ENCODE results near the gene TBK1. TPM values are rescaled to one million over a fixed set of nuclear protein-coding genes. Genes with fewer than 3 reads are reported as not detected.

Gene TBK1
- total RNA-seq, 1 experiment from 2014 or later: 34.7 TPM

- peak; percentile 79 for DNase-seq (ENCODE audit: low read depth)
Measured at GRCh38 chr12:64452559-64453329, 824 bp downstream of the TBK1 start.

- no peak for DNase-seq (ENCODE audit: low read depth)
Measured at GRCh38 chr12:64455506-64455905, 3.6 kb downstream of the TBK1 start.

- DNase-seq (ENCODE audit: low read depth): no peak
Measured at GRCh38 chr12:64456119-64456518, 4.2 kb downstream of the TBK1 start.

GRCh38 chr12:64457032-64457431 is 5.1 kb downstream of the TBK1 start:
- no peak for DNase-seq (ENCODE audit: low read depth)

- DNase-seq (ENCODE audit: low read depth): no peak
Measured at GRCh38 chr12:64457466-64457865, 5.5 kb downstream of the TBK1 start.

- DNase-seq (ENCODE audit: low read depth): no peak
Measured at GRCh38 chr12:64457923-64458322, 6.0 kb downstream of the TBK1 start.

GRCh38 chr12:64459394-64459891 is 7.5 kb downstream of the TBK1 start:
- peak; percentile 5 for DNase-seq (ENCODE audit: low read depth)

GRCh38 chr12:64461634-64462414 is 9.9 kb downstream of the TBK1 start:
- peak; percentile 93 for DNase-seq (ENCODE audit: low read depth)

- DNase-seq (ENCODE audit: low read depth): no peak
Measured at GRCh38 chr12:64466178-64466577, 14.3 kb downstream of the TBK1 start.

GRCh38 chr12:64468966-64469365 is 17.0 kb downstream of the TBK1 start:
- no peak for DNase-seq (ENCODE audit: low read depth)

- DNase-seq (ENCODE audit: low read depth): peak; percentile 92
Measured at GRCh38 chr12:64469455-64470142, 17.7 kb downstream of the TBK1 start.

GRCh38 chr12:64470495-64470894 is 18.6 kb downstream of the TBK1 start:
- no peak for DNase-seq (ENCODE audit: low read depth)

GRCh38 chr12:64473176-64473575 is 21.3 kb downstream of the TBK1 start:
- peak; percentile 63 for DNase-seq (ENCODE audit: low read depth)

- no peak for DNase-seq (ENCODE audit: low read depth)
Measured at GRCh38 chr12:64475518-64475917, 23.6 kb downstream of the TBK1 start.

- no peak for DNase-seq (ENCODE audit: low read depth)
Measured at GRCh38 chr12:64476844-64477243, 24.9 kb downstream of the TBK1 start.

GRCh38 chr12:64478661-64479060 is 26.7 kb downstream of the TBK1 start:
- DNase-seq (ENCODE audit: low read depth): no peak

GRCh38 chr12:64480148-64480547 is 28.2 kb downstream of the TBK1 start:
- DNase-seq (ENCODE audit: low read depth): peak; percentile 16

GRCh38 chr12:64486657-64487056 is 34.7 kb downstream of the TBK1 start:
- DNase-seq (ENCODE audit: low read depth): no peak

- no peak for DNase-seq (ENCODE audit: low read depth)
Measured at GRCh38 chr12:64491718-64492117, 39.8 kb downstream of the TBK1 start.

- no peak for DNase-seq (ENCODE audit: low read depth)
Measured at GRCh38 chr12:64493513-64493912, 41.6 kb downstream of the TBK1 start.

GRCh38 chr12:64494998-64495729 is 43.2 kb downstream of the TBK1 start:
- no peak for DNase-seq (ENCODE audit: low read depth)
